CD4-positive, alpha-beta T cell treated with Interleukin-17A for 4 hours (primary cell): Measurements from ENCODE around the gene ZNF473.

Experiments used
- DNase-seq: peaks from one replicate; pipeline ENCODE4 v3.0.0-alpha.2; 2020; ENCODE audit warnings: mixed read lengths

ZNF473 gene

GRCh38 chr19:50003810-50004419 is 21.9 kb upstream of the ZNF473 start:
- DNase-seq: peak; percentile 12

- DNase-seq: no peak
Measured at GRCh38 chr19:50005428-50005827, 20.4 kb upstream of the ZNF473 start.

DNA sequence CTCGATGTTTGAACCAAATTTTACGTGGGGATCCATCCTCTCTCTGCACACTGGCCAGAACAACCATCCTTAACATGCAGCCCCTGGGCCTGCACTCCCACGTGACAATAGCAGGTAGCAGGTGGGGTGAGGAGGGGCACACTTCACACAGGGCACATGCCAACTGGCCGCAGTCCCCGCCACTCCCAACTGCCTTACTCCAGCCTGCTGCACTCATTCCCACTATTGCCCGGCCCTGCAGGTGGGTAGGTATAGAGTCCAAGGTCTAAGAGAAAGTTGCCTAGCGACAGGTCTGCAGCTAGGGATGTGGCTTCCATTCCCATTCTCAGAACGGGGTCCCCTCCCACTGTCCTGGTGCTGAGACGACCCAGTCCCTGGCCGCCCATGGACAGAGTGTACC is 18.6 kb upstream of the ZNF473 start:
- no peak for DNase-seq

- DNase-seq: no peak
Measured at GRCh38 chr19:50007947-50008346, 17.9 kb upstream of the ZNF473 start.

DNA sequence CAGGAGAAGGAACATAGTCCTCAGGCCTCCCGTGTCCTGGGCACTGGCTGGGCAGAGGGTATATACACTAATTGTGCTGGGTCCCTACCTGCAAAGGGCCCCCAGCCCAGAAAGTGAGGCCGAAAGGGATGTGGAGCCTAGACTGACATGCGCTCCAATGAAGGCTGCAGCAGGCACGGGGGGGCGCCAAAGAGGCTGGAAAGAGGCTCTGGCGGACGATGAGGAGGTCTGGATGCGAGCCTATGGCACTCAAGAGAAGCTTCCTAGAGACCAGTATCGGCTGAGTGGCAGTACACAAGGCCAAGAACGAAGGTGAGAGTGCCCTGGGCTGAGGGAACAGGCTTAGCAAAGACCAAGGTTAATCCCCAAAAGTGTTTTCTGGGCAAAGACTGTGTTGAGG is 17.3 kb upstream of the ZNF473 start:
- DNase-seq: no peak

DNA sequence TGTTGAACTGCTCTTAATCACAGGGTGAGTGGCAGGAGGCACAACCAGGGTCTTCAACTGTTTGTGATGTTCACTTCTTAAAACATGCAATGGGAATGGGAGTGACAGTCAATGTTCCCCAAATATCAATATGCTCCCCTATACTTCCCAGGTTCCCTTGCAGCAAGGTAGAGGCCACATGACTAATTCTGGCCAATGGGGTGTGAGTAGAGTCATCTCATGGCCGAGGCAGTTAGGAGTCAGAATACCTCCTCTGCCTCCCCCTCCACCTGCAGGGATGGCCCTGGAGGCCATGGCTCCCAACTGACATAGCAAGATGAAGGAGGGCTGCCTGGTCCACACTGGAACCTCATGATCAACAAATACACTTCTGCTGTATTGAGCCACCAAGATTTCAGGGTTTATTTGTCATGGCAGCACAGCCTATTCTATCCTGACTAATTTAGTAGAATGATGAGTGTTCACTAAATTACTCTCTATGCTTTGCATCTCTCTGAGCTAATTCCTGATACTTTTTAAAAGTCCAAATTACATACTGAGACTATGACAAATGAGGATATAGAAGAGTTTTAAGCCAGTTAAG is 9.5 kb upstream of the ZNF473 start:
- no peak for DNase-seq

DNA sequence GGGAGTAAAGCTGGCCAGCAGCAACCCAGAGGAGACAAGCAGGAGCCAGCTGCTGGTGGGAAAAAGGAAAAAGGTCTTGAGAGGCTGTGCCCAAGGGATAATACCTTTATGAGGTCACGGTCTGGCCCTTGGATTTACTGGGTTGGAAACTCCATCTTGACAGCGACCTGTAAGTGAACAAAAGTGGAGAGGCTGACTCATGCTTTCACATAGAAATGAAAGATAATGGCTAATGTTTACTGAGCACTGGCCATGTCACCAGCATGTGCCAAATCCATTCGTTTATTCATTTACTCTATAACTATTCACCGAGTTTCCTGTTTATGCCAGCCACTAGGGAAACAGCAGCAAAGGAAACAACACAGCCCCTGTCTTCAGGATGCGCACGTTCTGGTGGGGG is 5.3 kb upstream of the ZNF473 start:
- DNase-seq: no peak

DNA sequence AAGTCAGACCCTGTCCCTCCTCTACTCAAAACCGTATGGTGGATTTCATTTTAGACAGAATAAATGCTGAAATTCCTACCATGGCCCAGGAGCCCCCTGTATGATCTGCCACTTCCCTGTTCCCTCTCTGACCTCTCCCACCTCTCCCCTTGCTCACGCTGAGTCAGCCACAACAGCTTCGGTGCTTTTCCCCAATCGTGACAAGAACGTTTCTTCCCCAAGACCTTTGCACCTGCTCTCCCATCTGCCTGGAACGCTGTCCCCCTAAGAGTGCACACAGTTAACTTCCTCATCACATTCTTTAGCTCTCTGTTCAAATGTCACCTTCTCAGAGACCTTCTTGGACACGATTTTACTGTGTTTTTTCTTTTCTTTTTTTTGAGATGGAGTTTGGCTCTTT is 3.0 kb upstream of the ZNF473 start:
- no peak for DNase-seq

GRCh38 chr19:50024719-50025021 is 1.1 kb upstream of the ZNF473 start:
- DNase-seq: no peak

GRCh38 chr19:50025022-50025793 is 597 bp upstream of the ZNF473 start, which contains the start of gene VRK3:
Gene VRK3 (minus strand): TSS chr19:50025372. CDS start chr19:50016162, 9,210 bp downstream.
- peak; percentile 98 for DNase-seq

DNA sequence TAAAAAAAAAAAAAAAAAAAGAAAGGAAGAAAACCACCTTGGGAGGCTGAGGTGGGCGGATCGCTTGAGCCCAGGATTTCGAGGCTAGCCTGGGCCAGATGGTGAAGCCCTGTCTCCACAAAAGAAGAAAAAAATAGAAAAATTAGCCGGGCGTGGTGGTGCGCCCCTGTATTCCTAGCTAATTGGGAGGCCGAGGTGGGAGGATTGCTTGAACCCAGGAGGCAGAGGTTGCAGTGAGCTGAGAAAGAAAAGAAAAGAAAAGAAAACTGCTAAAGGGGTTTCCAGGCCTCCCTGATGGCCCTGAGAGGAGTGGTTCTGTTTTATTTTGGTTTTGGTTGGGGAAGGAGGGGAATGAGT is 723 bp downstream of the ZNF473 start:
- DNase-seq: no peak

DNA sequence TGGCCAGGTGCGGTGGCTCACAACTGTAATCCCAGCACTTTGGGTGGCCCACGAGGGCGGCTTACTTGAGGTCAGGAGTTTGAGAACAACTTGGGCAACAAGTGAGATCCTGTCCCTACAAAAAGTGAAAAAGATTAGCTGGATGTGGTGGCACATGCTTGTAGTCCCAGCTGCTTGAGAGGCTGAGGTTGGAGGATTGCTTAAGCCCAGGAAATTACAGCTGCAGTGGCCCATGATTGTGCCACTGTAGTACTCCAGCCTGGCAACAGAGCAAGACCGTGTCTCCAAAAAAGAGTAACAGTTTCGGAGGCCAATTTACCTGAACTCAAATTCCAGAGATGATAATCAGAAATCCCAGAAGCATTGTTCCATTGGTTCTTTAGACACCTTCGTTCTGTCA is 4.4 kb downstream of the ZNF473 start:
- DNase-seq: no peak

- DNase-seq: no peak
Measured at GRCh38 chr19:50030937-50031336, 5.1 kb downstream of the ZNF473 start.

- no peak for DNase-seq
Measured at GRCh38 chr19:50036908-50037307, 11.1 kb downstream of the ZNF473 start.

GRCh38 chr19:50039968-50040367 is 14.2 kb downstream of the ZNF473 start:
- DNase-seq: no peak

DNA sequence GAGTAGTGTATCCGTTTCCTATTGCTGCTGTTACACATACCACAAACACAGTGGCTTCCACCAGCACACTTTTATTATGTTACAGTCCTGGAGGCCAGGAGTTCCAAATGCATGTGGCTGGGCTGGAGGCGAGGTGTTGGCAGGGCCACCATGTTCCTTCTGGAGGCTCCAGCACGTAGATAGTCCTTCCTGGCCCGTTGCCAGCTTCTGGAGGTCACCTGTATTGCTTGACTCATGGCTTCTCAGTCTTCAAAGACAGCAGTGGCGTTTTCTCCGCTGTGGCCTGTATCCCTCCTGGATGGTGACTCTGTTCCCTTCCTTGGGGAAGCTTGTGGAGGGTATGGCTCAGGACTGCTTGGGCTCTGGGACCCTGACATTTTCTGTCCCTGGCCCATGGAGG is 15.2 kb downstream of the ZNF473 start:
- no peak for DNase-seq

DNA sequence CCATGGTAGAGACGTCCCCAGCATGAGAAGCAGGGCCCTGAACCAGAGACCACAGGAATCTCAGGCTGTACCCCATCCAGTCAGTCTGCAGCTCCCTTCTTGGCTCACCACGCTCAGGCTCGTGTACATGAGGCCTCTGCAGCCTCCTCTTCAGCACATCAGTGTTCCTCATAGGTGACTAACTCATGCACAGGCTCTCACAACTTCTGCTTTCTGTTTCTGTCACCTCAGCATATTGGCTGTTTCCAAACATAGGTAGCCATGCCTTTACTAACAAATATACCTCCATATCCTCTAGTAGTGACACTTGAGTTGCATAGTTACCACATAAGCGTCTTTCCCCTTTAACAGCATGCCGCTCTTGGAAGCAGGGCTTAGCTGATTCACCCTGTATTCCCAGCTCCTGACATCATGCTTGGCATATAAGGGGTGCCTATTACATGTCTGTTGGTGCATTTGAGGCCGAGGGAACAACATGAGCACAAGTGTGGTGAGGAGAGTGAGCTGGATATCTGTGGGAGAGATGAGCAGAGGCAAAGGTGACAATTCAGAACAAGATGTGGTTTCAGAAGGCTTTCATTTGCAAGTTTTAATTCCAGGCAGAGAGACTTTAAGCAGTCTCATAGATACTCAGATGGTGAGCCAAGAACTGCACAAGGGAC is 16.7 kb downstream of the ZNF473 start:
- DNase-seq: no peak

GRCh38 chr19:50043967-50044366 is 18.2 kb downstream of the ZNF473 start:
- DNase-seq: no peak

GRCh38 chr19:50044922-50045321 is 19.1 kb downstream of the ZNF473 start:
- DNase-seq: no peak

DNA sequence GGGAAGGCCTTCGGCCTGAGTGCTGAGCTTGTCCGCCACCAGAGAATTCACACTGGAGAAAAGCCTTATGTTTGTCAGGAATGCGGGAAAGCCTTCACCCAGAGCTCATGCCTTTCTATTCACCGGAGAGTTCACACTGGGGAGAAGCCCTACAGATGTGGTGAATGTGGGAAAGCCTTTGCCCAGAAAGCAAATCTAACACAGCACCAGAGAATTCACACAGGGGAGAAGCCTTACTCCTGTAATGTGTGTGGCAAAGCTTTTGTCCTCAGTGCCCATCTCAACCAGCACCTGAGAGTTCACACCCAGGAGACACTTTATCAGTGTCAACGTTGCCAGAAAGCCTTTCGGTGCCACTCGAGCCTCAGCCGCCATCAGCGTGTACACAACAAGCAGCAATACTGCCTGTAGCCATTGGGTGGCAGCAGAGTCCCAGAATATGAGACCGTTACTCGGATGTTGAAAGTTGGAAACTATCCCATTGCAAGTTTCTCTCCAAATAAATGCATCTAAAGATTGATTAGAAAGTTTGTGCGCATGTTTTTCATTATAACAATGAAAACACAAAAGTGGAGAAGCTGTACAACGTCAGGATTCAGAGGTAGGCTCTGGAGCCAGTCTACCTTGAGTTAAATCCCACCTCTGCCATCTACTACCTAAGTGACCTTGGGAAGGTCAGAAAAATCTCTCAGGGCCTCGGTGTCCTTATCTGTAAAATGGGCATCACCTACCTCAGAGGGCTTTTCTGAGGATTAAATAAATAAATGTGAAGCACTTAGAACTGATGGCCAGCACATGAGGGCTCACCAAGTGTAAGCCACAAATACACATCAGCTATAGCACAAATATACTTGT is 21.1 kb downstream of the ZNF473 start:
- DNase-seq: peak; percentile 68

- DNase-seq: no peak
Measured at GRCh38 chr19:50047671-50048070, 21.9 kb downstream of the ZNF473 start.

DNA sequence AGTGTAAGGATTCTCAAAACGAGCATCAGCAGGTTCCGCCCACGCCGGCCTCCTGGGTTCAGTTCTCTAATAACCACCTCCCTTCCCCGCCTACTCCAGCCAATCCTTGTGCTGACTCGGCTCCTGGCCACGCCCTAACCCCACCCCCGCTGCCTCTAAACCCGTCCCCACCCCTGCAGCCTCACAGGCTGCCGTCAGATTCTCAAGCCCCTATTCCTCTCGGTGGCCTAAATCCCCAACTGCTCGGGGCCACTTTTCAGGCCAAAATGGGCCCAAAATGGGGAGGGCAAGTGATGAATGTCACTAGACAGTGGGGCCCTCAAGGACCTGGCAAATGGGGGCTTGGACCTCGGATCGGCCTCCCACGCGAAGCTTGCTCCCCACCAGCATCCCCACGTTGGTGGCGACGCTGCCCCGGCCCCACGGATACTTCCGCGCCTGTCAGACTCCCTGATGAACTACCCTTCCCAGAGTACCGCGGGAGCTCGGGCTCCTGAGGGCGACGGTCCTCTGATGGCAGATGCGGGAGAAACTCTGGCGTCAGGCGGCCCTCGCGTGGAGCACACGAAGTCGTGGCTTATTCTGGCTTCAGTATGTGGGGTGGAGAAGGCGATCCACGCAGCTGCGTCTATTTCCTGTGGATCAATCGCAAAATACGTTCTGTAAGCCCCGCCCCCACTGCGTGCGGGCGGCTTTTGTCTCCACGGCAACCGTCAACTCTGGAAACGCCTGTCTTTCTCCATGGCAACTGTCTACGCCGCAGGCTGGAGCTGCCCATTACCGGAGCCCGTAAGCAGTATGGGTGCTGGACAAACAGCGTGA is 24.8 kb downstream of the ZNF473 start:
- DNase-seq: peak; percentile 90
